Lower lobe of right lung (tissue), 2 donors: ENCODE data around the gene CAPS. TPM values are rescaled to one million over a fixed set of nuclear protein-coding genes. Genes with fewer than 3 reads are reported as not detected.
"Not testable (repeated sequence)": the region's sequence is repeated elsewhere in the genome, so short reads cannot be mapped to it uniquely, and the experiment has no call there.

ENCODE experiments used
- ATAC-seq, 2 donors: fragments of 200-7000 bp; cut with Tn5 transposase; one replicate each; pipeline ENCODE4 v1.9.1; 2020 to 2022; ENCODE audit warnings: mild to moderate bottlenecking in 2 of 2, moderate library complexity in 2 of 2
- DNase-seq: peaks from one replicate; pipeline ENCODE4 v3.0.0-alpha.2; 2020
- H3K27ac ChIP-seq: fragments of 200-600 bp; one replicate; pipeline ENCODE4 v1.8.0; 2022
- H3K27me3 ChIP-seq: fragments of 200-600 bp; one replicate; pipeline ENCODE4 v1.8.0; 2022; ENCODE audit warnings: low read depth
- H3K36me3 ChIP-seq: fragments of 200-600 bp; one replicate; pipeline ENCODE4 v1.8.0; 2022; ENCODE audit warnings: mild to moderate bottlenecking
- H3K4me1 ChIP-seq: fragments of 200-600 bp; one replicate; pipeline ENCODE4 v1.8.0; 2022
- H3K4me3 ChIP-seq: fragments of 200-600 bp; one replicate; pipeline ENCODE4 v1.8.0; 2022; ENCODE audit warnings: mild to moderate bottlenecking
- H3K9me3 ChIP-seq: fragments of 200-600 bp; one replicate; pipeline ENCODE4 v1.8.0; 2022
- intact Hi-C: fragments of 100-400 bp; cut with DNase I; formaldehyde crosslinking; loops from one replicate; pipeline ENCODE4 v1.11.0; 2022
- total RNA-seq: library from RNA; stranded (reverse); fragmentation: NEBNext Ultra II Directional; extraction: Animal tissue kit (Norgen Biotek cat#: 25700); gene quantifications from one replicate; pipeline ENCODE4 v1.2.1, GENCODE V29; 2021
- TF ChIP-seq, protein P1 (sequence below): fragments of 200-600 bp; IDR thresholded peaks from one replicate; pipeline ENCODE4 v1.8.0; 2022; ENCODE audit warnings: antibody characterized with exemption, mild to moderate bottlenecking
- donor health status: DM: no; HTN: yes; CAD: no; lungs with severe emphysema.

The CAPS gene
- total RNA-seq, 1 donor from 2014 or later, result 76.7 TPM

DNA sequence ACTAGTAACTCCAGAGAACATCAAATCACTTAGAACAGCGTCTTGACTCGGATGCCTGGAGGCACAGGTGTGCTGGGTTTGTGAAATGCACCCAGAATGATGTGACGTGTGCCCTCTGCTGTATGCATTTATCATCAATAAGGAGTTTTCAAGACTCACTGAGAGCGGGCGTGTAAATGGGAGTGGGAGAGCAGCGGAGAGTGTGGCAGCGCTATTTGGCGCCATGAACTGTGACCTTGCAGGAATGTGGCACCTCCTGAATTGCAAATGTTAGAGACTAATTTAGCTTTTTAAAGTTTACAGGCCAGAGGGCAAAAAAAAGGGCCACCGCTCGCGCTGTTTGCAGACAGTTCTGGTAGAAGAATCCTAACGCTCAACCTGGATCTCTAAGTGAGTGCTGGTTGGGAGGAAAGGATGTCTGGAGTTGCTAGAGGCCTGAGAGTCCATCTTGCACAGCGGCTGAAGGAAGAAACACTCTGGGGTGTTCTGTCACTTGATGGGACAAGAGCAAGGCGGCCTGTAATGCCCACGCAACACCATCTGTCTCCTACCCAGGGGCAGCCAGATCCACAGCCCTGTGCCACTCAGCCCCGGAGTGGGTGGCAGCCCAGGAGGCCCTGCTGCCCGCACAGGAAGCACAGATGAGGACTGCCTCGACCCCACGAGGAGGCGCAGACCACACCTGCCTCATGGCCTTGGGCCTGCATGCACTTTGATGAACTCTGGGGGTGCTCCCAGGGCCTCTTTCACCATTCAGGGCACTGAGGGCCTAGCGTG lies 44.2 kb downstream of the CAPS start:
- H3K4me1 ChIP-seq, result peaks cover 91% of the 10 kb centered on the region
- intact Hi-C loops, result no loop called here

GRCh38 chr19:5958851-5959122 lies 44.7 kb downstream of the CAPS start:
- peaks cover 91% of the 10 kb centered on the region for H3K4me1 ChIP-seq
- DNase-seq, result no peak

More for the DNA sequence above, 44.2 kb downstream of the CAPS start:
- ATAC-seq, result no peak
- no peak overlapping the region for H3K27ac ChIP-seq
- H3K4me3 ChIP-seq, result no peak overlapping the region
- no peaks in the 10 kb centered on the region for H3K9me3 ChIP-seq
- no peaks in the 10 kb centered on the region for H3K36me3 ChIP-seq
- TF ChIP-seq, protein P1, sequence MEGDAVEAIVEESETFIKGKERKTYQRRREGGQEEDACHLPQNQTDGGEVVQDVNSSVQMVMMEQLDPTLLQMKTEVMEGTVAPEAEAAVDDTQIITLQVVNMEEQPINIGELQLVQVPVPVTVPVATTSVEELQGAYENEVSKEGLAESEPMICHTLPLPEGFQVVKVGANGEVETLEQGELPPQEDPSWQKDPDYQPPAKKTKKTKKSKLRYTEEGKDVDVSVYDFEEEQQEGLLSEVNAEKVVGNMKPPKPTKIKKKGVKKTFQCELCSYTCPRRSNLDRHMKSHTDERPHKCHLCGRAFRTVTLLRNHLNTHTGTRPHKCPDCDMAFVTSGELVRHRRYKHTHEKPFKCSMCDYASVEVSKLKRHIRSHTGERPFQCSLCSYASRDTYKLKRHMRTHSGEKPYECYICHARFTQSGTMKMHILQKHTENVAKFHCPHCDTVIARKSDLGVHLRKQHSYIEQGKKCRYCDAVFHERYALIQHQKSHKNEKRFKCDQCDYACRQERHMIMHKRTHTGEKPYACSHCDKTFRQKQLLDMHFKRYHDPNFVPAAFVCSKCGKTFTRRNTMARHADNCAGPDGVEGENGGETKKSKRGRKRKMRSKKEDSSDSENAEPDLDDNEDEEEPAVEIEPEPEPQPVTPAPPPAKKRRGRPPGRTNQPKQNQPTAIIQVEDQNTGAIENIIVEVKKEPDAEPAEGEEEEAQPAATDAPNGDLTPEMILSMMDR, result no peak
- H3K27me3 ChIP-seq, result no peaks in the 10 kb centered on the region
- no peak for DNase-seq

DNA sequence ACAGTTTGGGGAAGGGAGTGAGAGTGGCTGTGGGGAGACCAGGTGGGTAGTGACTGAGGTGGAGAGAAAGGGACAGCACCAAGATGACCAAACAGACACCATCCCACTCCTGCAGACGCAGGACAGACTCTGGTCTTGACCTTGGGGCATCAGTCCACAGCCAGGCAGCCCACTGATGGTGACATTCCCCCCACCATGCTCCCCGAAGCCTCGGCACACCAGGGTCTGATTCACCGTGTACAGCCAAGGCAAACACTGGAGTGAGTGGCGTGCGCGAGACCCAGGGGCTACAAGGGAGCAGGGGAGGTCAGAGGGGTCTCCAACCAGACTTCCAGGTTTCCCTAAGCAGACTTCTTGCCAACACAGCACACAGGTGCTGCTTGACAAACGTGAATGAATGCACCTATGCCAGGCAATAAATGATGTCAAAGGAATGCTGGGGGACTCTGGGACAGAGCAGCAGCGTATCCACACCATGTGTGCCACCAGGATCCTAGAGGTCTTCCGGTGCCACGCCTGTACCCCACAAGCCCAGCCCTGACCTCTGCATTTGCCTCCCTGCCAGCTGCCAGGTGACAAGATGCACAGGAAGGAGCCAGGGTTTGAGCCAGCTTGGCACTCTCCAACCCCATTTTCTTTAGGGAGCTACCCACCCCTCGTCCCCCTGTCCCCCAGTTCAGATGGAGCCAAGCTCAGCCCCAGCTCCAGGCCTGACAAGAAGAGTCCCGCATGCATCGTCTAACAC lies 45.4 kb downstream of the CAPS start:
- Histone ChIP-seq H3K36me3 (no peaks in the 10 kb centered on the region), H3K4me3 (no peak overlapping the region), H3K4me1 (peaks cover 91% of the 10 kb centered on the region), H3K27ac (peak overlapping the region; percentile 87), H3K27me3 (no peaks in the 10 kb centered on the region), H3K9me3 (no peaks in the 10 kb centered on the region)
- TF ChIP-seq, protein P1, result no peak
- ATAC-seq (no peak), DNase-seq (no peak)
- intact Hi-C loops, result no loop called here

More at GRCh38 chr19:5958851-5959122, 44.7 kb downstream of the CAPS start:
- H3K27ac ChIP-seq, result no peak overlapping the region
- no peak for ATAC-seq
- H3K9me3 ChIP-seq, result no peaks in the 10 kb centered on the region
- no peaks in the 10 kb centered on the region for H3K27me3 ChIP-seq
- H3K4me3 ChIP-seq, result no peak overlapping the region
- H3K36me3 ChIP-seq, result no peaks in the 10 kb centered on the region
- TF ChIP-seq, protein P1, result no peak
- intact Hi-C loops, result no loop called here

- Histone ChIP-seq H3K4me1 (peaks cover 88% of the 10 kb centered on the region), H3K27me3 (no peaks in the 10 kb centered on the region), H3K9me3 (no peaks in the 10 kb centered on the region), H3K4me3 (no peak overlapping the region), H3K36me3 (peaks cover 2% of the 10 kb centered on the region), H3K27ac (peak overlapping the region; percentile 87)
- no peak for DNase-seq
- intact Hi-C loops, result no loop called here
- TF ChIP-seq, protein P1, result no peak
- ATAC-seq, result no peak
Measured at GRCh38 chr19:5960005-5961001, 46.2 kb downstream of the CAPS start.

- DNase-seq, intact Hi-C loops, ATAC-seq, H3K9me3 ChIP-seq, H3K27me3 ChIP-seq, H3K36me3 ChIP-seq: not testable (repeated sequence)
- Histone ChIP-seq H3K27ac (peak overlapping the region; percentile 87), H3K4me3 (peak overlapping the region; percentile 33), H3K4me1 (peaks cover 90% of the 10 kb centered on the region)
Measured at GRCh38 chr19:5961641-5961968, 47.6 kb downstream of the CAPS start.
